Liver (tissue), 9 donors: Measurements from ENCODE around the gene ZBTB12. TPM values are rescaled to one million over a fixed set of nuclear protein-coding genes. Genes with fewer than 3 reads are reported as not detected.

Source experiments
- DNase-seq: peaks from one replicate; pipeline ENCODE4 v3.0.0-alpha.2; 2017; ENCODE audit warnings: low spot score
- H3K27ac ChIP-seq, 2 donors: one replicate each; pipeline ENCODE4 v1.7.0; 2013; ENCODE audit warnings: inconsistent platforms in 2 of 2, low read length in 2 of 2, control low read depth in 1 of 2, low read depth in 1 of 2, mild to moderate bottlenecking in 1 of 2
- H3K27me3 ChIP-seq, 4 donors: one replicate each; pipeline versions ENCODE4 v1.6.1 to v1.7.0; 2013; ENCODE audit warnings: low read length in 3 of 4, inconsistent platforms in 1 of 4, mild to moderate bottlenecking in 1 of 4, moderate library complexity in 1 of 4; ENCODE audit not compliant: control insufficient read depth in 4 of 4, insufficient read depth in 4 of 4
- H3K36me3 ChIP-seq, 4 donors: one replicate each; pipeline versions ENCODE4 v1.6.1 to v1.7.0; 2013; ENCODE audit warnings: low read length in 3 of 4, mild to moderate bottlenecking in 3 of 4, low read depth in 1 of 4, moderate library complexity in 1 of 4; ENCODE audit not compliant: control insufficient read depth in 4 of 4, insufficient read depth in 3 of 4
- H3K4me1 ChIP-seq, 4 donors: one replicate each; pipeline versions ENCODE4 v1.6.1 to v1.7.0; 2013; ENCODE audit warnings: low read length in 3 of 4, mild to moderate bottlenecking in 3 of 4, moderate library complexity in 1 of 4; ENCODE audit not compliant: control insufficient read depth in 4 of 4, insufficient read depth in 4 of 4
- H3K4me3 ChIP-seq, 3 donors: one replicate each; pipeline versions ENCODE4 v1.6.1 to v1.7.0; 2013; ENCODE audit warnings: low read length in 3 of 3, control low read depth in 1 of 3, low read depth in 1 of 3, mild to moderate bottlenecking in 1 of 3
- H3K9ac ChIP-seq, 2 donors: one replicate each; pipeline ENCODE4 v1.7.0; 2013; ENCODE audit warnings: low read length in 2 of 2, mild to moderate bottlenecking in 2 of 2, moderate library complexity in 2 of 2, control low read depth in 1 of 2, low read depth in 1 of 2
- H3K9me3 ChIP-seq, 4 donors: one replicate each; pipeline versions ENCODE4 v1.6.1 to v1.7.0; 2013; ENCODE audit warnings: low read length in 3 of 4; ENCODE audit not compliant: control insufficient read depth in 4 of 4
- ATF3 ChIP-seq: IDR thresholded peaks from 2 replicates; pipeline ENCODE4 v1.6.1; 2016; ENCODE audit warnings: antibody characterized with exemption
- CTCF ChIP-seq: fragments of 150-350 bp; IDR thresholded peaks from 2 replicates; pipeline ENCODE4 v1.5.1; 2017; ENCODE audit warnings: improper control_type of control experiment, low read depth, low read length; ENCODE audit not compliant: missing input control
- EGR1 ChIP-seq, 2 donors: IDR thresholded peaks; 2 replicates each; pipeline ENCODE4 v1.6.1; 2016 to 2018; ENCODE audit warnings: antibody characterized with exemption in 2 of 2, low read depth in 2 of 2
- FOXA1 ChIP-seq: IDR thresholded peaks from 2 replicates; pipeline ENCODE4 v1.6.1; 2016; ENCODE audit warnings: antibody characterized with exemption
- FOXA2 ChIP-seq: IDR thresholded peaks from 2 replicates; pipeline ENCODE4 v1.6.1; 2016; ENCODE audit warnings: antibody characterized with exemption
- GABPA ChIP-seq, 2 donors: IDR thresholded peaks in 1 of 2; conservative IDR thresholded peaks in 1 of 2; 2 replicates each; pipeline ENCODE4 v1.6.1; 2016; ENCODE audit warnings: antibody characterized with exemption in 2 of 2, mild to moderate bottlenecking in 1 of 2, moderate library complexity in 1 of 2
- HNF4A ChIP-seq, 2 donors: conservative IDR thresholded peaks; 2 replicates each; pipeline ENCODE4 v1.6.1; 2016; ENCODE audit warnings: antibody characterized with exemption in 2 of 2, mild to moderate bottlenecking in 2 of 2
- HNF4G ChIP-seq: IDR thresholded peaks from 2 replicates; pipeline ENCODE4 v1.6.1; 2016; ENCODE audit warnings: antibody characterized with exemption
- JUND ChIP-seq, 2 donors: IDR thresholded peaks; 2 replicates each; pipeline ENCODE4 v1.6.1; 2016; ENCODE audit warnings: antibody characterized with exemption in 2 of 2
- MAX ChIP-seq: IDR thresholded peaks from 2 replicates; pipeline ENCODE4 v1.6.1; 2016; ENCODE audit warnings: antibody characterized with exemption
- NR2F2 ChIP-seq: IDR thresholded peaks from 2 replicates; pipeline ENCODE4 v1.6.1; 2016; ENCODE audit warnings: antibody characterized with exemption
- RAD21 ChIP-seq, 2 donors: IDR thresholded peaks; 2 replicates each; pipeline ENCODE4 v1.6.1; 2016; ENCODE audit warnings: antibody characterized with exemption in 2 of 2, mild to moderate bottlenecking in 2 of 2
- REST ChIP-seq: IDR thresholded peaks from 2 replicates; pipeline ENCODE4 v1.6.1; 2016; ENCODE audit warnings: antibody characterized with exemption, mild to moderate bottlenecking
- RXRA ChIP-seq, 2 donors: IDR thresholded peaks; 2 replicates each; pipeline ENCODE4 v1.6.1; 2017 to 2018; ENCODE audit warnings: antibody characterized with exemption in 2 of 2, mild to moderate bottlenecking in 1 of 2
- SP1 ChIP-seq: IDR thresholded peaks from 2 replicates; pipeline ENCODE4 v1.6.1; 2018; ENCODE audit warnings: antibody characterized with exemption, mild to moderate bottlenecking
- TAF1 ChIP-seq: conservative IDR thresholded peaks from 2 replicates; pipeline ENCODE4 v1.6.1; 2016; ENCODE audit warnings: antibody characterized with exemption, mild to moderate bottlenecking
- YY1 ChIP-seq: IDR thresholded peaks from 2 replicates; pipeline ENCODE4 v1.6.1; 2016; ENCODE audit warnings: antibody characterized with exemption, mild to moderate bottlenecking
- ZBTB33 ChIP-seq: IDR thresholded peaks from 2 replicates; pipeline ENCODE4 v1.6.1; 2016; ENCODE audit warnings: antibody characterized with exemption
- WGBS: extraction: QIAGEN DNeasy Blood & Tissue Kit; methylation state at CpG from one replicate; pipeline ENCODE4 v1.1.7; 2013; 5-methylcytosine and 5-hydroxymethylcytosine counted together
- polyA plus RNA-seq, 2 donors: library from polyadenylated mRNA; stranded (reverse) in 1 of 2; unstranded in 1 of 2; fragments of 200-250 nt in 1 of 2; fragments of >200 nt in 1 of 2; fragmentation: Nextera tagmentation in 1 of 2; extraction: Ambion mirVana in 1 of 2; gene quantifications; one replicate each; pipeline versions ENCODE4 v1.2.1 to v1.2.3, GENCODE V29; 2013 to 2015
- total RNA-seq, 2 donors: library from RNA; depleted of rRNA; stranded (reverse); fragments of >200 nt; gene quantifications; one replicate each; pipeline ENCODE4 v1.2.3, GENCODE V29; 2014
- donor health status: healthy.
- donor health status: healthy.
- donor health status: healthy.
- donor health status: healthy.
- donor health status: healthy.

ZBTB12 gene
- total and polyA plus RNA-seq, 4 donors: 0.25 to 2.3 (median 0.83) TPM; not detected in 1

- peaks cover 6 to 26% (median 9%) of the 10 kb centered on the region in 4 donors for H3K36me3 ChIP-seq
Measured at GRCh38 chr6:31862344-31863235, 39.3 kb downstream of the ZBTB12 start, which contains the start of gene NEU1. NEU1 (minus strand) TSS chr6:31862821; CDS start chr6:31862776, 45 bp downstream.

More at GRCh38 chr6:31862344-31863235, 39.3 kb downstream of the ZBTB12 start, which contains the start of gene NEU1:
- TF ChIP-seq RXRA (IDR thresholded peaks at IDR 0.05) (peak in 1 of 2 donors; percentile 62), SP1 (peak; percentile 87), JUND (IDR thresholded peaks at IDR 0.05) (peak; percentile 97 to 98), ATF3 (peak; percentile 67), HNF4G (no peak), CTCF (no peak), NR2F2 (peak; percentile 37), EGR1 (IDR thresholded peaks at IDR 0.05; ENCODE audit: low read depth in 2 of 2) (peak; percentile 42 to 82), YY1 (peak; percentile 78), MAX (peak; percentile 82), HNF4A (conservative IDR thresholded peaks at IDR 0.05) (peak; percentile 51 to 56), GABPA (IDR thresholded peaks at IDR 0.05 in 1 of 2, conservative IDR thresholded peaks at IDR 0.05 in 1 of 2) (peak in 1 of 2 donors; percentile 76), FOXA2 (no peak), REST (peak; percentile 92), RAD21 (IDR thresholded peaks at IDR 0.05) (peak in 1 of 2 donors; percentile 31), FOXA1 (no peak), TAF1 (peak; percentile 87), ZBTB33 (no peak)
- Histone ChIP-seq H3K9ac (peak within 1 kb of the TSS; percentile 86 to 88), H3K9me3 (no peaks in the 10 kb centered on the region), H3K27ac (peak within 1 kb of the TSS; percentile 84 to 85), H3K4me1 (peaks cover 11 to 21% (median 17%) of the 10 kb centered on the region in 4 donors), H3K27me3 (no peaks in the 10 kb centered on the region), H3K4me3 (peak within 1 kb of the TSS; percentile 66 to 86 (median 85))
- WGBS: under 1% methylated on average over 64 of the region's 64 CpGs
- DNase-seq: peak; percentile 96
